ENCODE data around the gene MTG2. TPM values are rescaled to one million over a fixed set of nuclear protein-coding genes. Genes with fewer than 3 reads are reported as not detected.

Gene MTG2
- total and polyA plus RNA-seq, 4 donors, result 13.0 to 28.0 (median 24.4) TPM

DNA sequence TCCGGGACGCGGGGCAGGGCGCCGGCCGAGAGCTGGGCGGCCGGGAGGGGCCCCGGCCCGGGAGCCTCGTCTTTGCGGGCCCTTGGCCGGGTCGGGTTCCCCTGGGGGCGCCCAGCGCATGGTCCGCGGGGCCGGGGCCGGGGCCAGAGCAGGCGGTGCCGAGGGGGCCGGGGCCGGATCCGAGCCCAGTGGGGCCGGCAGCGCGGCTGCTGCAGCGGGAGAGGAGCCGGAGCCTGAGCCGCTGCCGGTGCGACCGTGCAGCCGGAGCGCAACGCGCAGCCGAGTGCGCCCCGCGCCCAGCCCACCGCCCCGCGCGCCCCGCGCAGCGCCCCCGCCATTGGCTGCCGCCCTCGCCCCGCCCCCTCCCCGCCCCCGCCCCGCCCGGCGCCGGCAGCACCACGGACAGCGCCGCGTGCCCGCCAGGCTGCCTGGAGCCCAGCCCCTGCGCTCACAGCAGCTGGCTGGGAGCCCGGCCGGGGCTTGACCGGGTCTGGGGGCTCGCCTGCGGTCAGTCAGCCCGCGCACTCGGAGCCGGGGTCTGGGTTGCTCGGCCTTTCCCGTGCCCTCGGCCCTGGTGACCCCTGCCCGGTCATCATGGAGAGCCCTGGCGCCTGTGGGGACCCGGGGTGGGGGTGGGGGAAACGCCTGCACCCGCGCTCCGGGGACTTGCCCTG is 37.3 kb downstream of the MTG2 start, which contains the start of gene HRH3:
Gene HRH3, minus strand, starts transcription at position 287 of the 674 bp plus-strand sequence. CDS start 308 bp downstream, outside the sequence.
- Histone ChIP-seq H3K36me3 (ENCODE audit: control insufficient read depth in 4 of 4, insufficient read depth in 3 of 4, low read depth in 1 of 4, low read length in 3 of 4) (no peaks in the 10 kb centered on the region), H3K27ac (ENCODE audit: low read depth in 1 of 2, low read length in 2 of 2) (no peak within 1 kb of the TSS), H3K27me3 (ENCODE audit: control insufficient read depth in 4 of 4, insufficient read depth in 4 of 4, low read length in 3 of 4) (peaks cover 5 to 11% (median 9%) of the 10 kb centered on the region in 4 donors), H3K4me1 (ENCODE audit: control insufficient read depth in 4 of 4, insufficient read depth in 4 of 4, low read length in 3 of 4) (peaks cover 4 to 20% (median 13%) of the 10 kb centered on the region in 4 donors), H3K9ac (ENCODE audit: low read depth in 1 of 2, low read length in 2 of 2) (no peak within 1 kb of the TSS), H3K4me3 (ENCODE audit: low read depth in 1 of 3, low read length in 3 of 3) (peak within 1 kb of the TSS in 1 of 3 donors; percentile 55), H3K9me3 (ENCODE audit: control insufficient read depth in 4 of 4, low read length in 3 of 4) (no peaks in the 10 kb centered on the region)
- whole genome bisulfite sequencing, result 2% methylated on average over 84 of the region's 84 CpGs
- peak; percentile 77 for DNase-seq (ENCODE audit: low spot score)
- no peak for TF ChIP-seq HNF4A (conservative IDR thresholded peaks at IDR 0.05)
- TF ChIP-seq, protein P1, sequence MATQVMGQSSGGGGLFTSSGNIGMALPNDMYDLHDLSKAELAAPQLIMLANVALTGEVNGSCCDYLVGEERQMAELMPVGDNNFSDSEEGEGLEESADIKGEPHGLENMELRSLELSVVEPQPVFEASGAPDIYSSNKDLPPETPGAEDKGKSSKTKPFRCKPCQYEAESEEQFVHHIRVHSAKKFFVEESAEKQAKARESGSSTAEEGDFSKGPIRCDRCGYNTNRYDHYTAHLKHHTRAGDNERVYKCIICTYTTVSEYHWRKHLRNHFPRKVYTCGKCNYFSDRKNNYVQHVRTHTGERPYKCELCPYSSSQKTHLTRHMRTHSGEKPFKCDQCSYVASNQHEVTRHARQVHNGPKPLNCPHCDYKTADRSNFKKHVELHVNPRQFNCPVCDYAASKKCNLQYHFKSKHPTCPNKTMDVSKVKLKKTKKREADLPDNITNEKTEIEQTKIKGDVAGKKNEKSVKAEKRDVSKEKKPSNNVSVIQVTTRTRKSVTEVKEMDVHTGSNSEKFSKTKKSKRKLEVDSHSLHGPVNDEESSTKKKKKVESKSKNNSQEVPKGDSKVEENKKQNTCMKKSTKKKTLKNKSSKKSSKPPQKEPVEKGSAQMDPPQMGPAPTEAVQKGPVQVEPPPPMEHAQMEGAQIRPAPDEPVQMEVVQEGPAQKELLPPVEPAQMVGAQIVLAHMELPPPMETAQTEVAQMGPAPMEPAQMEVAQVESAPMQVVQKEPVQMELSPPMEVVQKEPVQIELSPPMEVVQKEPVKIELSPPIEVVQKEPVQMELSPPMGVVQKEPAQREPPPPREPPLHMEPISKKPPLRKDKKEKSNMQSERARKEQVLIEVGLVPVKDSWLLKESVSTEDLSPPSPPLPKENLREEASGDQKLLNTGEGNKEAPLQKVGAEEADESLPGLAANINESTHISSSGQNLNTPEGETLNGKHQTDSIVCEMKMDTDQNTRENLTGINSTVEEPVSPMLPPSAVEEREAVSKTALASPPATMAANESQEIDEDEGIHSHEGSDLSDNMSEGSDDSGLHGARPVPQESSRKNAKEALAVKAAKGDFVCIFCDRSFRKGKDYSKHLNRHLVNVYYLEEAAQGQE (IDR thresholded peaks at IDR 0.05), result peak; percentile 95

DNA sequence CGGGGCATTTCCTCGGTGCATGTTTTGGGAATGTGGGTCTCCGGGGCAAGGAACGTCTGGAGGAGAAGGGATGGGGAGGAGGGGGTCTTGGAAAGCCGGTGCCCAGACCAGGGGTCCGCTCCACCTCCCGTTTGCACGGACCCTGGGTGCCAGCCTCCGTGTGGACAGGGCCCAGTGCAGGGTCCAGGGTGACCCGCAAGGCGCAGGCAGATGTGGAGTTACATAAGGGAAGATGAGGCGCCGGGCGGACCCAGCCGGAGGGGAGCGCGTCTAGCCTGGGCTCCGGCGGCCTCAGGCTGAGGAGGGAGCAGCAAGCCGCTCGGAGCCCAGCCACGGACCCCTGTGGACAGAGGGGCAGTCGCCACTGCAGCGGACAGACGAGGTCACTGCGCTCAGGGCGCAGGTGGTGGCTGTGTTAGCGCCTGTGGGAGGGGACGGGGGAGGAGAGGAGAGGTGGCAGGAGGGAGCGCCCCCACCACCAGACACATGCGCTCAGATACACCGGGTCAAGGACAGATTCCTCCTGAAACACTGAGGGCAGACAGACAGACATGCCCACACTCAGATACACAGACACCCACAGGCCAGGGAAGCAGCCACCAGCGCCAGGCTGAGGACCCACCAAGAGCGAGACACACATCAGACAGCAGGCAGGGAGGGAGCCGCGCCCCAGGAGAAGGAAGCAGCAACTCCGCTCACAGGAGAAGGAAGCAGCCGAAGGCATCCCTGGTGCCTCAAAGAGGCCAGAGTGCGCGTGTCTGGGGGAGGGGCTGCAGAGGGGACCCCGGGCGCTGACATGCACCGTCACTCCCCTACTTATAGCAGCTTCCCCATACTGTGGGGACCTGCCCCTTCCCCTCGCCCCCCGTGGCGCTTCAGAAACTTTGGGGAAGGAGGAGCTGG is 38.1 kb downstream of the MTG2 start:
- Histone ChIP-seq H3K9ac (ENCODE audit: low read depth in 1 of 2, low read length in 2 of 2) (no peak overlapping the region), H3K9me3 (ENCODE audit: control insufficient read depth in 4 of 4, low read length in 3 of 4) (no peaks in the 10 kb centered on the region), H3K4me1 (ENCODE audit: control insufficient read depth in 4 of 4, insufficient read depth in 4 of 4, low read length in 3 of 4) (peaks cover 4 to 20% (median 13%) of the 10 kb centered on the region in 4 donors), H3K27ac (ENCODE audit: low read depth in 1 of 2, low read length in 2 of 2) (no peak overlapping the region), H3K4me3 (ENCODE audit: low read depth in 1 of 3, low read length in 3 of 3) (peak overlapping the region in 1 of 3 donors; percentile 55), H3K36me3 (ENCODE audit: control insufficient read depth in 4 of 4, insufficient read depth in 3 of 4, low read depth in 1 of 4, low read length in 3 of 4) (no peaks in the 10 kb centered on the region), H3K27me3 (ENCODE audit: control insufficient read depth in 4 of 4, insufficient read depth in 4 of 4, low read length in 3 of 4) (peaks cover 5 to 11% (median 9%) of the 10 kb centered on the region in 4 donors)
- DNase-seq (ENCODE audit: low spot score), result no peak
- no peak for TF ChIP-seq HNF4G (IDR thresholded peaks at IDR 0.05)
- TF ChIP-seq GABPA (IDR thresholded peaks at IDR 0.05 in 1 of 2, conservative IDR thresholded peaks at IDR 0.05 in 1 of 2), result no peak
- no peak for TF ChIP-seq JUND (IDR thresholded peaks at IDR 0.05)
- no peak for TF ChIP-seq RAD21 (IDR thresholded peaks at IDR 0.05)
- TF ChIP-seq TAF1 (conservative IDR thresholded peaks at IDR 0.05), result no peak
- TF ChIP-seq, protein P2, sequence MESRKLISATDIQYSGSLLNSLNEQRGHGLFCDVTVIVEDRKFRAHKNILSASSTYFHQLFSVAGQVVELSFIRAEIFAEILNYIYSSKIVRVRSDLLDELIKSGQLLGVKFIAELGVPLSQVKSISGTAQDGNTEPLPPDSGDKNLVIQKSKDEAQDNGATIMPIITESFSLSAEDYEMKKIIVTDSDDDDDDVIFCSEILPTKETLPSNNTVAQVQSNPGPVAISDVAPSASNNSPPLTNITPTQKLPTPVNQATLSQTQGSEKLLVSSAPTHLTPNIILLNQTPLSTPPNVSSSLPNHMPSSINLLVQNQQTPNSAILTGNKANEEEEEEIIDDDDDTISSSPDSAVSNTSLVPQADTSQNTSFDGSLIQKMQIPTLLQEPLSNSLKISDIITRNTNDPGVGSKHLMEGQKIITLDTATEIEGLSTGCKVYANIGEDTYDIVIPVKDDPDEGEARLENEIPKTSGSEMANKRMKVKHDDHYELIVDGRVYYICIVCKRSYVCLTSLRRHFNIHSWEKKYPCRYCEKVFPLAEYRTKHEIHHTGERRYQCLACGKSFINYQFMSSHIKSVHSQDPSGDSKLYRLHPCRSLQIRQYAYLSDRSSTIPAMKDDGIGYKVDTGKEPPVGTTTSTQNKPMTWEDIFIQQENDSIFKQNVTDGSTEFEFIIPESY (IDR thresholded peaks at IDR 0.05), result no peak
- no peak for TF ChIP-seq HNF4A (conservative IDR thresholded peaks at IDR 0.05)
- TF ChIP-seq, protein P3, sequence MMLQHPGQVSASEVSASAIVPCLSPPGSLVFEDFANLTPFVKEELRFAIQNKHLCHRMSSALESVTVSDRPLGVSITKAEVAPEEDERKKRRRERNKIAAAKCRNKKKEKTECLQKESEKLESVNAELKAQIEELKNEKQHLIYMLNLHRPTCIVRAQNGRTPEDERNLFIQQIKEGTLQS (IDR thresholded peaks at IDR 0.05), result no peak
- no peak for TF ChIP-seq YY1 (IDR thresholded peaks at IDR 0.05)
- TF ChIP-seq, protein P4, sequence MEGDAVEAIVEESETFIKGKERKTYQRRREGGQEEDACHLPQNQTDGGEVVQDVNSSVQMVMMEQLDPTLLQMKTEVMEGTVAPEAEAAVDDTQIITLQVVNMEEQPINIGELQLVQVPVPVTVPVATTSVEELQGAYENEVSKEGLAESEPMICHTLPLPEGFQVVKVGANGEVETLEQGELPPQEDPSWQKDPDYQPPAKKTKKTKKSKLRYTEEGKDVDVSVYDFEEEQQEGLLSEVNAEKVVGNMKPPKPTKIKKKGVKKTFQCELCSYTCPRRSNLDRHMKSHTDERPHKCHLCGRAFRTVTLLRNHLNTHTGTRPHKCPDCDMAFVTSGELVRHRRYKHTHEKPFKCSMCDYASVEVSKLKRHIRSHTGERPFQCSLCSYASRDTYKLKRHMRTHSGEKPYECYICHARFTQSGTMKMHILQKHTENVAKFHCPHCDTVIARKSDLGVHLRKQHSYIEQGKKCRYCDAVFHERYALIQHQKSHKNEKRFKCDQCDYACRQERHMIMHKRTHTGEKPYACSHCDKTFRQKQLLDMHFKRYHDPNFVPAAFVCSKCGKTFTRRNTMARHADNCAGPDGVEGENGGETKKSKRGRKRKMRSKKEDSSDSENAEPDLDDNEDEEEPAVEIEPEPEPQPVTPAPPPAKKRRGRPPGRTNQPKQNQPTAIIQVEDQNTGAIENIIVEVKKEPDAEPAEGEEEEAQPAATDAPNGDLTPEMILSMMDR (IDR thresholded peaks at IDR 0.05; ENCODE audit: low read depth, low read length, missing input control), result no peak
- no peak for TF ChIP-seq EGR1 (IDR thresholded peaks at IDR 0.05; ENCODE audit: low read depth in 2 of 2)
- no peak for TF ChIP-seq FOXA2 (IDR thresholded peaks at IDR 0.05)
- TF ChIP-seq FOXA1 (IDR thresholded peaks at IDR 0.05), result no peak
- TF ChIP-seq, protein P5, sequence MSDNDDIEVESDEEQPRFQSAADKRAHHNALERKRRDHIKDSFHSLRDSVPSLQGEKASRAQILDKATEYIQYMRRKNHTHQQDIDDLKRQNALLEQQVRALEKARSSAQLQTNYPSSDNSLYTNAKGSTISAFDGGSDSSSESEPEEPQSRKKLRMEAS (IDR thresholded peaks at IDR 0.05), result no peak
- TF ChIP-seq NR2F2 (IDR thresholded peaks at IDR 0.05), result no peak
- TF ChIP-seq RXRA (IDR thresholded peaks at IDR 0.05), result no peak
- WGBS, result 7% methylated on average over 46 of the region's 46 CpGs

Data from liver (tissue), 9 donors.